Activated CD4-positive, alpha-beta T cell treated with anti-CD3 and anti-CD28 coated beads, Interleukin-2, amount 10 ng/mL, durations not matched to agents 24 days and 14 days (primary cell): Measurements from ENCODE around the gene YWHAG. TPM values are rescaled to one million over a fixed set of nuclear protein-coding genes. Genes with fewer than 3 reads are reported as not detected.

Source experiments
- DNase-seq: peaks from one replicate; pipeline ENCODE4 v3.0.0; 2022
- H3K27ac Mint-ChIP-seq: one replicate; pipeline ENCODE4 v1.8.0; 2022; ENCODE audit warnings: mild to moderate bottlenecking, mixed read lengths
- H3K27me3 Mint-ChIP-seq: one replicate; pipeline ENCODE4 v1.8.0; 2022; ENCODE audit warnings: mixed read lengths
- H3K36me3 Mint-ChIP-seq: one replicate; pipeline ENCODE4 v1.8.0; 2022; ENCODE audit warnings: low read depth, mild to moderate bottlenecking, mixed read lengths
- H3K4me1 Mint-ChIP-seq: one replicate; pipeline ENCODE4 v1.8.0; 2021; ENCODE audit warnings: mixed read lengths
- H3K4me3 Mint-ChIP-seq: one replicate; pipeline ENCODE4 v1.8.0; 2022; ENCODE audit warnings: mild to moderate bottlenecking, moderate library complexity, mixed read lengths
- H3K9me3 Mint-ChIP-seq: one replicate; pipeline ENCODE4 v1.8.0; 2021; ENCODE audit warnings: mixed read lengths
- intact Hi-C: fragments of 100-400 bp; cut with micrococcal nuclease; formaldehyde crosslinking; loops from one replicate; pipeline ENCODE4 v1.15.1; 2023
- total RNA-seq: library from RNA; stranded (reverse); gene quantifications from 2 replicates; pipeline ENCODE4 v1.2.3, GENCODE V29; 2022

YWHAG gene
- total RNA-seq, 1 donor from 2014 or later: 183 TPM

- no peaks in the 10 kb centered on the region for H3K9me3 Mint-ChIP-seq
- H3K27ac Mint-ChIP-seq: no peak overlapping the region
These were observed 25.2 kb downstream of the YWHAG start for GRCh38 chr7:76333511-76334101.

GRCh38 chr7:76332078-76332477 is 26.7 kb downstream of the YWHAG start:
- no peak overlapping the region for H3K4me3 Mint-ChIP-seq
- no peak for DNase-seq
- intact Hi-C loops: no loop called here
- no peaks in the 10 kb centered on the region for H3K9me3 Mint-ChIP-seq
- H3K4me1 Mint-ChIP-seq: peaks cover 24% of the 10 kb centered on the region
- H3K27me3 Mint-ChIP-seq: no peaks in the 10 kb centered on the region
- H3K36me3 Mint-ChIP-seq: peaks cover 49% of the 10 kb centered on the region
- H3K27ac Mint-ChIP-seq: no peak overlapping the region

More at GRCh38 chr7:76333511-76334101, 25.2 kb downstream of the YWHAG start:
- Mint-ChIP-seq H3K36me3 (peaks cover 50% of the 10 kb centered on the region), H3K27me3 (no peaks in the 10 kb centered on the region), H3K4me3 (no peak overlapping the region), H3K4me1 (peaks cover 25% of the 10 kb centered on the region)
- intact Hi-C loops: no loop called here
- DNase-seq: no peak

- intact Hi-C loops: no loop called here
- H3K27me3 Mint-ChIP-seq: no peaks in the 10 kb centered on the region
- H3K36me3 Mint-ChIP-seq: peaks cover 54% of the 10 kb centered on the region
These were observed 28.1 kb downstream of the YWHAG start for GRCh38 chr7:76330673-76331072.

GRCh38 chr7:76330261-76330660 is 28.5 kb downstream of the YWHAG start:
- H3K36me3 Mint-ChIP-seq: peaks cover 54% of the 10 kb centered on the region
- H3K27ac Mint-ChIP-seq: no peak overlapping the region
- DNase-seq: no peak
- no peaks in the 10 kb centered on the region for H3K27me3 Mint-ChIP-seq
- intact Hi-C loops: no loop called here
- peaks cover 24% of the 10 kb centered on the region for H3K4me1 Mint-ChIP-seq
- H3K4me3 Mint-ChIP-seq: no peak overlapping the region
- H3K9me3 Mint-ChIP-seq: no peaks in the 10 kb centered on the region

More at GRCh38 chr7:76330673-76331072, 28.1 kb downstream of the YWHAG start:
- Mint-ChIP-seq H3K4me3 (no peak overlapping the region), H3K27ac (no peak overlapping the region), H3K9me3 (no peaks in the 10 kb centered on the region), H3K4me1 (peaks cover 24% of the 10 kb centered on the region)
- no peak for DNase-seq

GRCh38 chr7:76329479-76329878 is 29.3 kb downstream of the YWHAG start:
- Mint-ChIP-seq H3K27ac (no peak overlapping the region), H3K4me3 (no peak overlapping the region), H3K9me3 (no peaks in the 10 kb centered on the region), H3K27me3 (no peaks in the 10 kb centered on the region), H3K4me1 (peaks cover 24% of the 10 kb centered on the region), H3K36me3 (peaks cover 59% of the 10 kb centered on the region)
- no peak for DNase-seq
- intact Hi-C loops: no loop called here

GRCh38 chr7:76328389-76328788 is 30.4 kb downstream of the YWHAG start:
- H3K27ac Mint-ChIP-seq: no peak overlapping the region
- H3K36me3 Mint-ChIP-seq: peaks cover 59% of the 10 kb centered on the region
- peaks cover 20% of the 10 kb centered on the region for H3K4me1 Mint-ChIP-seq
- DNase-seq: no peak
- no peaks in the 10 kb centered on the region for H3K9me3 Mint-ChIP-seq
- H3K27me3 Mint-ChIP-seq: no peaks in the 10 kb centered on the region
- no peak overlapping the region for H3K4me3 Mint-ChIP-seq
- intact Hi-C loops: no loop called here

- Mint-ChIP-seq H3K27me3 (no peaks in the 10 kb centered on the region), H3K4me3 (no peak overlapping the region), H3K36me3 (peaks cover 60% of the 10 kb centered on the region), H3K27ac (peak overlapping the region; percentile 49), H3K4me1 (peaks cover 18% of the 10 kb centered on the region), H3K9me3 (no peaks in the 10 kb centered on the region)
- DNase-seq: no peak
- intact Hi-C loops: loop anchor here (2.0 kb wide), 1 partner anchor 31 kb away; the partner anchor contains the start of gene YWHAG
These were observed 31.2 kb downstream of the YWHAG start for GRCh38 chr7:76327610-76328009.

GRCh38 chr7:76326646-76327233 is 32.1 kb downstream of the YWHAG start:
- Mint-ChIP-seq H3K9me3 (no peaks in the 10 kb centered on the region), H3K36me3 (peaks cover 60% of the 10 kb centered on the region), H3K27ac (no peak overlapping the region), H3K4me3 (no peak overlapping the region), H3K27me3 (no peaks in the 10 kb centered on the region), H3K4me1 (peaks cover 13% of the 10 kb centered on the region)
- intact Hi-C loops: loop anchor here (2.0 kb wide), 1 partner anchor 32 kb away; the partner anchor contains the start of gene YWHAG
- DNase-seq: no peak

GRCh38 chr7:76325811-76326210 is 33.0 kb downstream of the YWHAG start:
- peaks cover 13% of the 10 kb centered on the region for H3K4me1 Mint-ChIP-seq
- no peak for DNase-seq
- no peak overlapping the region for H3K27ac Mint-ChIP-seq
- peaks cover 55% of the 10 kb centered on the region for H3K36me3 Mint-ChIP-seq
- intact Hi-C loops: loop anchor here (2.0 kb wide), 1 partner anchor 33 kb away; the partner anchor contains the start of gene YWHAG
- H3K4me3 Mint-ChIP-seq: no peak overlapping the region
- H3K9me3 Mint-ChIP-seq: no peaks in the 10 kb centered on the region
- no peaks in the 10 kb centered on the region for H3K27me3 Mint-ChIP-seq

GRCh38 chr7:76325092-76325491 is 33.7 kb downstream of the YWHAG start:
- H3K4me1 Mint-ChIP-seq: peaks cover 12% of the 10 kb centered on the region
- H3K4me3 Mint-ChIP-seq: no peak overlapping the region
- intact Hi-C loops: no loop called here
- H3K36me3 Mint-ChIP-seq: peaks cover 57% of the 10 kb centered on the region
- H3K9me3 Mint-ChIP-seq: no peaks in the 10 kb centered on the region
- H3K27ac Mint-ChIP-seq: no peak overlapping the region
- no peaks in the 10 kb centered on the region for H3K27me3 Mint-ChIP-seq
- no peak for DNase-seq

GRCh38 chr7:76318488-76319353 is 40.1 kb downstream of the YWHAG start:
- Mint-ChIP-seq H3K4me3 (peak overlapping the region; percentile 93), H3K9me3 (no peaks in the 10 kb centered on the region), H3K27me3 (no peaks in the 10 kb centered on the region), H3K27ac (peak overlapping the region; percentile 100), H3K36me3 (peaks cover 14% of the 10 kb centered on the region), H3K4me1 (peaks cover 27% of the 10 kb centered on the region)
- intact Hi-C loops: loop anchor here (1.0 to 5.0 kb wide), 4 partner anchors 27 to 271 kb away; partner anchors contain the start of genes MDH2 and STYXL1
- DNase-seq: peak; percentile 91

- Mint-ChIP-seq H3K9me3 (no peaks in the 10 kb centered on the region), H3K4me3 (peak overlapping the region; percentile 93), H3K4me1 (peaks cover 27% of the 10 kb centered on the region), H3K27me3 (no peaks in the 10 kb centered on the region), H3K36me3 (peaks cover 11% of the 10 kb centered on the region), H3K27ac (peak overlapping the region; percentile 100)
- intact Hi-C loops: loop anchor here (1.0 to 5.0 kb wide), 4 partner anchors 27 to 271 kb away; partner anchors contain the start of genes MDH2 and STYXL1
- peak; percentile 99 for DNase-seq
These were observed 40.9 kb downstream of the YWHAG start for GRCh38 chr7:76317782-76318487.
